HFF-Myc (cell line): ENCODE results near the gene MRPL34.
"Not testable (repeated sequence)": the region's sequence is repeated elsewhere in the genome, so short reads cannot be mapped to it uniquely, and the experiment has no call there.

Source experiments
- DNase-seq: peaks from one replicate; pipeline ENCODE4 v3.0.0-alpha.2; 2011; ENCODE audit warnings: low read depth; ENCODE audit errors: extremely low read depth
- H3K4me3 ChIP-seq: replicated peaks from 2 replicates; pipeline ENCODE4 v1.5.1; 2011; ENCODE audit warnings: low read depth, mild to moderate bottlenecking, control low read depth, low read length
- CTCF ChIP-seq: IDR thresholded peaks from 2 replicates; pipeline ENCODE4 v1.5.1; 2012; ENCODE audit warnings: mild to moderate bottlenecking, low read depth, low read length, control low read depth; ENCODE audit errors: missing control alignments

Gene MRPL34

GRCh38 chr19:17263712-17264640 is 41.7 kb upstream of the MRPL34 start:
- no peak for TF ChIP-seq CTCF
- no peak overlapping the region for H3K4me3 ChIP-seq
- no peak for DNase-seq

- DNase-seq = no peak
- no peak within 1 kb of the TSS for H3K4me3 ChIP-seq
- no peak for TF ChIP-seq CTCF
Measured at GRCh38 chr19:17264641-17264979, 41.1 kb upstream of the MRPL34 start, which contains the start of gene USHBP1. Gene USHBP1 (minus strand): TSS chr19:17264745. CDS start chr19:17264299, 446 bp downstream.

GRCh38 chr19:17266026-17266425 is 39.6 kb upstream of the MRPL34 start:
- no peak overlapping the region for H3K4me3 ChIP-seq
- no peak for TF ChIP-seq CTCF
- DNase-seq = no peak

- TF ChIP-seq CTCF = no peak
- H3K4me3 ChIP-seq = no peak overlapping the region
- DNase-seq = no peak
Measured at GRCh38 chr19:17266589-17266974, 39.1 kb upstream of the MRPL34 start.

GRCh38 chr19:17266975-17267788 is 38.5 kb upstream of the MRPL34 start, which contains the start of gene BABAM1:
Gene BABAM1 (plus strand): TSS chr19:17267443. CDS start chr19:17268807, 1,364 bp downstream.
- no peak for TF ChIP-seq CTCF
- peak; percentile 100 for DNase-seq
- H3K4me3 ChIP-seq = peak within 1 kb of the TSS; percentile 100

- peak overlapping the region; percentile 100 for H3K4me3 ChIP-seq
- no peak for DNase-seq
- no peak for TF ChIP-seq CTCF
Measured at GRCh38 chr19:17268754-17269153, 36.9 kb upstream of the MRPL34 start.

GRCh38 chr19:17274892-17275291 is 30.8 kb upstream of the MRPL34 start:
- H3K4me3 ChIP-seq, DNase-seq: not testable (repeated sequence)
